ENCODE measurements around the gene MAT2A. TPM values are rescaled to one million over a fixed set of nuclear protein-coding genes. Genes with fewer than 3 reads are reported as not detected.

MAT2A gene
- total and polyA plus RNA-seq, 10 of the 15 experiments (the other 5 are each of a cell fraction or from before 2014, with no cell fraction given), result 97.6 to 408 (median 290) TPM

GRCh38 chr2:85503168-85503850 is 35.7 kb upstream of the MAT2A start:
- Histone ChIP-seq H2AFZ (ENCODE audit: control insufficient read depth, low read depth, low read length) (no peak overlapping the region), H3K27me3 (replicated peaks in 1 of 2; ENCODE audit: control insufficient read depth in 2 of 2, insufficient read depth in 2 of 2, low read length in 1 of 2) (0 out of 4 replicates have a peak, but pooled peaks cover 0 to 1% of the 10 kb centered on the region in 2 experiments), H4K20me1 (ENCODE audit: control insufficient read depth, insufficient read depth) (no peaks in the 10 kb centered on the region), H3K4me3 (no peak overlapping the region), H3K4me2 (ENCODE audit: control insufficient read depth, insufficient read depth) (no peak overlapping the region), H3K9me3 (replicated peaks; ENCODE audit: control insufficient read depth, insufficient read depth, low read length) (no peaks in the 10 kb centered on the region), H3K79me2 (ENCODE audit: control insufficient read depth, insufficient read depth, low read length) (no peaks in the 10 kb centered on the region), H3K9ac (ENCODE audit: control insufficient read depth, insufficient read depth, low read length) (no peak overlapping the region), H3K4me1 (ENCODE audit: control insufficient read depth, insufficient read depth, low read length) (no peaks in the 10 kb centered on the region), H3K27ac (ENCODE audit: control insufficient read depth, insufficient read depth) (no peak overlapping the region), H3K36me3 (ENCODE audit: control insufficient read depth in 2 of 2, insufficient read depth in 2 of 2, low read length in 1 of 2) (no peaks in the 10 kb centered on the region)
- in situ Hi-C loops (cut with MboI) (no loop called here), intact Hi-C loops (cut with micrococcal nuclease; ENCODE audit: unreplicated experiment) (no loop called here)
- no peak for DNase-seq (ENCODE audit: low read depth, low spot score)
- BruUV-seq (replicated peaks), result no TSS peak
- 52% methylated on average over 17 of the region's 17 CpGs for WGBS (ENCODE audit: insufficient coverage, insufficient replicate concordance, low lambda C conversion rate, missing lambda C conversion rate)
- no peak for ATAC-seq
- ChIA-PET SMC1A (ENCODE audit: uncharacterized antibody, unreplicated experiment) (interaction anchor here (0.8 kb wide), 1 partner anchor 84 kb away, joined by 3 read pairs; no protein-coding TSS in a partner anchor), RAD21 (ENCODE audit: unreplicated experiment) (no interaction called here), CTCF (interaction anchor here (1.4 kb wide), 1 partner anchor 48 kb away, joined by 5 read pairs; no protein-coding TSS in a partner anchor), POLR2A (no interaction called here)
- FAIRE-seq, result no peak
- TF ChIP-seq, protein P1, sequence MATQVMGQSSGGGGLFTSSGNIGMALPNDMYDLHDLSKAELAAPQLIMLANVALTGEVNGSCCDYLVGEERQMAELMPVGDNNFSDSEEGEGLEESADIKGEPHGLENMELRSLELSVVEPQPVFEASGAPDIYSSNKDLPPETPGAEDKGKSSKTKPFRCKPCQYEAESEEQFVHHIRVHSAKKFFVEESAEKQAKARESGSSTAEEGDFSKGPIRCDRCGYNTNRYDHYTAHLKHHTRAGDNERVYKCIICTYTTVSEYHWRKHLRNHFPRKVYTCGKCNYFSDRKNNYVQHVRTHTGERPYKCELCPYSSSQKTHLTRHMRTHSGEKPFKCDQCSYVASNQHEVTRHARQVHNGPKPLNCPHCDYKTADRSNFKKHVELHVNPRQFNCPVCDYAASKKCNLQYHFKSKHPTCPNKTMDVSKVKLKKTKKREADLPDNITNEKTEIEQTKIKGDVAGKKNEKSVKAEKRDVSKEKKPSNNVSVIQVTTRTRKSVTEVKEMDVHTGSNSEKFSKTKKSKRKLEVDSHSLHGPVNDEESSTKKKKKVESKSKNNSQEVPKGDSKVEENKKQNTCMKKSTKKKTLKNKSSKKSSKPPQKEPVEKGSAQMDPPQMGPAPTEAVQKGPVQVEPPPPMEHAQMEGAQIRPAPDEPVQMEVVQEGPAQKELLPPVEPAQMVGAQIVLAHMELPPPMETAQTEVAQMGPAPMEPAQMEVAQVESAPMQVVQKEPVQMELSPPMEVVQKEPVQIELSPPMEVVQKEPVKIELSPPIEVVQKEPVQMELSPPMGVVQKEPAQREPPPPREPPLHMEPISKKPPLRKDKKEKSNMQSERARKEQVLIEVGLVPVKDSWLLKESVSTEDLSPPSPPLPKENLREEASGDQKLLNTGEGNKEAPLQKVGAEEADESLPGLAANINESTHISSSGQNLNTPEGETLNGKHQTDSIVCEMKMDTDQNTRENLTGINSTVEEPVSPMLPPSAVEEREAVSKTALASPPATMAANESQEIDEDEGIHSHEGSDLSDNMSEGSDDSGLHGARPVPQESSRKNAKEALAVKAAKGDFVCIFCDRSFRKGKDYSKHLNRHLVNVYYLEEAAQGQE (IDR thresholded peaks at IDR 0.05; ENCODE audit: low read depth, low read length), result no peak
- no peak for TF ChIP-seq ZNF622 (IDR thresholded peaks at IDR 0.05)
- no peak for TF ChIP-seq BMI1 (IDR thresholded peaks at IDR 0.05; ENCODE audit: borderline replicate concordance)
- TF ChIP-seq CHD4 (IDR thresholded peaks at IDR 0.05), result no peak
- TF ChIP-seq EP300 (IDR thresholded peaks at IDR 0.05; ENCODE audit: borderline replicate concordance in 1 of 2, control insufficient read depth in 1 of 2, low read depth in 2 of 2, low read length in 2 of 2), result no peak
- no peak for TF ChIP-seq ZNF207 (IDR thresholded peaks at IDR 0.05; ENCODE audit: borderline replicate concordance)
- no peak for TF ChIP-seq SUZ12 (IDR thresholded peaks at IDR 0.05; ENCODE audit: unreplicated experiment)
- TF ChIP-seq RBBP5 (conservative IDR thresholded peaks at IDR 0.05), result no peak
- TF ChIP-seq, protein P2, sequence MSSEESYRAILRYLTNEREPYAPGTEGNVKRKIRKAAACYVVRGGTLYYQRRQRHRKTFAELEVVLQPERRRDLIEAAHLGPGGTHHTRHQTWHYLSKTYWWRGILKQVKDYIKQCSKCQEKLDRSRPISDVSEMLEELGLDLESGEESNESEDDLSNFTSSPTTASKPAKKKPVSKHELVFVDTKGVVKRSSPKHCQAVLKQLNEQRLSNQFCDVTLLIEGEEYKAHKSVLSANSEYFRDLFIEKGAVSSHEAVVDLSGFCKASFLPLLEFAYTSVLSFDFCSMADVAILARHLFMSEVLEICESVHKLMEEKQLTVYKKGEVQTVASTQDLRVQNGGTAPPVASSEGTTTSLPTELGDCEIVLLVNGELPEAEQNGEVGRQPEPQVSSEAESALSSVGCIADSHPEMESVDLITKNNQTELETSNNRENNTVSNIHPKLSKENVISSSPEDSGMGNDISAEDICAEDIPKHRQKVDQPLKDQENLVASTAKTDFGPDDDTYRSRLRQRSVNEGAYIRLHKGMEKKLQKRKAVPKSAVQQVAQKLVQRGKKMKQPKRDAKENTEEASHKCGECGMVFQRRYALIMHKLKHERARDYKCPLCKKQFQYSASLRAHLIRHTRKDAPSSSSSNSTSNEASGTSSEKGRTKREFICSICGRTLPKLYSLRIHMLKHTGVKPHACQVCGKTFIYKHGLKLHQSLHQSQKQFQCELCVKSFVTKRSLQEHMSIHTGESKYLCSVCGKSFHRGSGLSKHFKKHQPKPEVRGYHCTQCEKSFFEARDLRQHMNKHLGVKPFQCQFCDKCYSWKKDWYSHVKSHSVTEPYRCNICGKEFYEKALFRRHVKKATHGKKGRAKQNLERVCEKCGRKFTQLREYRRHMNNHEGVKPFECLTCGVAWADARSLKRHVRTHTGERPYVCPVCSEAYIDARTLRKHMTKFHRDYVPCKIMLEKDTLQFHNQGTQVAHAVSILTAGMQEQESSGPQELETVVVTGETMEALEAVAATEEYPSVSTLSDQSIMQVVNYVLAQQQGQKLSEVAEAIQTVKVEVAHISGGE (CRISPR knock-in tag; IDR thresholded peaks at IDR 0.05), result no peak
- TF ChIP-seq ESRRA (IDR thresholded peaks at IDR 0.05; ENCODE audit: low read length), result no peak
- no peak for TF ChIP-seq NKRF (conservative IDR thresholded peaks at IDR 0.05)
- no peak for TF ChIP-seq SREBF1 (IDR thresholded peaks at IDR 0.05; ENCODE audit: low read length)
- no peak for TF ChIP-seq KLF5 (IDR thresholded peaks at IDR 0.05; ENCODE audit: partially characterized antibody)
